HepG2 (cell line): ENCODE data around the gene ZFYVE28. TPM values are rescaled to one million over a fixed set of nuclear protein-coding genes. Genes with fewer than 3 reads are reported as not detected.

Source experiments
- CBX5 ChIP-seq: sonication (generic); formaldehyde crosslinking; IDR thresholded peaks from 2 replicates; pipeline ENCODE4 v1.4.0; 2020; ENCODE audit warnings: missing genetic modification reagents, borderline replicate concordance
- GATA4 ChIP-seq: sonication (generic); IDR thresholded peaks from 2 replicates; pipeline ENCODE4 v1.6.1; 2016; ENCODE audit warnings: antibody characterized with exemption, low read depth, borderline replicate concordance
- GATAD2A ChIP-seq: IDR thresholded peaks from 2 replicates; pipeline ENCODE4 v1.6.1; 2016
- HNRNPL ChIP-seq: fragments of 200-400 bp; formaldehyde crosslinking; IDR thresholded peaks from 2 replicates; pipeline ENCODE4 v1.6.1; 2017; ENCODE audit warnings: mild to moderate bottlenecking, low read depth, low read length
- MAFK ChIP-seq, 2 experiments: IDR thresholded peaks in 1 of 2; conservative IDR thresholded peaks in 1 of 2; 2 replicates each; pipeline ENCODE4 v1.6.1; 2011; ENCODE audit warnings: improper control_type of control experiment in 2 of 2, low read length in 2 of 2
- NFE2 ChIP-seq: sonication (generic); formaldehyde crosslinking; IDR thresholded peaks from 2 replicates; pipeline ENCODE4 v1.4.0; 2020; ENCODE audit warnings: missing genetic modification reagents
- RXRA ChIP-seq: sonication (generic); formaldehyde crosslinking; IDR thresholded peaks from 2 replicates; pipeline ENCODE4 v1.5.1; 2020; ENCODE audit warnings: missing genetic modification reagents
- ZNF17 ChIP-seq: sonication (generic); formaldehyde crosslinking; IDR thresholded peaks from 2 replicates; pipeline ENCODE4 v1.5.0; 2020; ENCODE audit warnings: mild to moderate bottlenecking, missing genetic modification reagents
- ZNF75D ChIP-seq: sonication (generic); formaldehyde crosslinking; IDR thresholded peaks from 2 replicates; pipeline ENCODE4 v1.8.1; 2023; ENCODE audit warnings: missing genetic modification reagents, mild to moderate bottlenecking, borderline replicate concordance
- polyA plus RNA-seq, 8 experiments: library from polyadenylated mRNA; depleted of rRNA in 3 of 8; stranded (reverse) in 7 of 8; unstranded in 1 of 8; fragments of >200 nt; fragmentation: Illumina TruSeq in 4 of 8; extraction: Trizol in 4 of 8; gene quantifications; 2 replicates each; pipeline versions ENCODE4 v1.2.1 to v1.2.3, GENCODE V29; 2011 to 2016; ENCODE audit warnings: low read depth in 4 of 8, missing spikeins in 1 of 8, mixed read lengths in 1 of 8; ENCODE audit not compliant: insufficient read depth in 1 of 8
- total RNA-seq, 5 experiments: library from RNA; depleted of rRNA; stranded (reverse); fragments of >200 nt; fragmentation: Illumina TruSeq; extraction: Trizol; gene quantifications; 2 replicates each; pipeline ENCODE4 v1.2.3, GENCODE V29; 2016; ENCODE audit warnings: low read depth in 1 of 5
- TF ChIP-seq, protein P1 (sequence below): sonication (generic); formaldehyde crosslinking; IDR thresholded peaks from 2 replicates; pipeline ENCODE4 v1.9.0; 2022; ENCODE audit warnings: missing genetic modification reagents, mild to moderate bottlenecking, borderline replicate concordance
- TF ChIP-seq, protein P2 (sequence below): sonication (generic); IDR thresholded peaks from 2 replicates; pipeline ENCODE4 v1.6.1; 2016; ENCODE audit warnings: low read depth, borderline replicate concordance
- TF ChIP-seq, protein P3 (sequence below): sonication (generic); formaldehyde crosslinking; IDR thresholded peaks from 2 replicates; pipeline ENCODE4 v1.4.0; 2020; ENCODE audit warnings: missing genetic modification reagents
- TF ChIP-seq, protein P4 (sequence below): sonication (generic); formaldehyde crosslinking; IDR thresholded peaks from 2 replicates; pipeline ENCODE4 v1.5.1; 2020; ENCODE audit warnings: mild to moderate bottlenecking, missing genetic modification reagents, moderate library complexity
- TF ChIP-seq, protein P5 (sequence below): sonication (generic); formaldehyde crosslinking; IDR thresholded peaks from 2 replicates; pipeline ENCODE4 v1.9.0; 2022; ENCODE audit warnings: low read depth, missing genetic modification reagents
- TF ChIP-seq, protein P6 (sequence below): sonication (generic); formaldehyde crosslinking; IDR thresholded peaks from 2 replicates; pipeline ENCODE4 v1.5.0; 2020; ENCODE audit warnings: mild to moderate bottlenecking, missing genetic modification reagents, moderate library complexity

ZFYVE28 gene
- total and polyA plus RNA-seq, 2 of the 13 experiments (the other 11 are each of a cell fraction or from before 2014, with no cell fraction given) = 0.12 to 0.22 TPM

DNA sequence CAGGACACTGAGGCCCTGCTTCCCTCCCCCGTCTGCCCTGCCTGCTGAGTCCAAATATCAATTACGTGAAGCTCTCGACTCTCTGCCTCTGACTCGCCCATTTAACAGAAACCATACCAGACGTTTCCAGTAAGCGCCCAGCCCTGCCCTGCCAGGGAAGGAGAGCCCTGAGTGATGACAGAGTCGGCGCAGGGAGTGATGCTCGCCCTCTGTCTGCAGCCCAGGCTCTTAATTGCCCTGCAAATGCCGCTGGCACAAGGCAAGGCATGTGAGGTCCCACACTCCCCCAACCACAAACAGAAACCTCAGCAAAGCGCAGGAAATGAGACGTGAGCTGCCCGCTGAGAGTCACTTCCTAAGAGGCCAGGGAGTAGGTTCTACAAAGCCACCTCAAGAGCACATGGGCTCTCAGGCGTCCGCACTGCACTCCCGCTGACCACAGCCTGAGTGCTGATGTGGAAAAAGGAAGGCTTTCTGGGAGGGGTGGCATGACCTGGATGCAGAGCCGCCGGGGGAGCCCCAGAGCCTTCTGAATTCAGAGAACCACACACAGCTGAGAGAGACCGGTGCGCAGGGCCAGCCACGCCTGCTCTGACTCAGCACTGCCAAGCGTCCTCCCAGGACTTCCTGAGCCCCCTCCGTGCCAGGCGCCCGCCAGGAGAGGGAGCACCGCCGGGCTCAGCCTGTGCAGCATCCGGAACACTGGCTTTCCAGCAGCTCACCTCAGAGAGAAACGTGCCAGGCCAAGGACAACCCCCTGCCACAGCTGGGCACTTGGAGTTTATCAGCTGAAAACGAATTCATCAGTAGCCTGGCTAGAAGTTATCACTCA is 5.3 kb downstream of the ZFYVE28 start (continued):
- TF ChIP-seq, protein P1, sequence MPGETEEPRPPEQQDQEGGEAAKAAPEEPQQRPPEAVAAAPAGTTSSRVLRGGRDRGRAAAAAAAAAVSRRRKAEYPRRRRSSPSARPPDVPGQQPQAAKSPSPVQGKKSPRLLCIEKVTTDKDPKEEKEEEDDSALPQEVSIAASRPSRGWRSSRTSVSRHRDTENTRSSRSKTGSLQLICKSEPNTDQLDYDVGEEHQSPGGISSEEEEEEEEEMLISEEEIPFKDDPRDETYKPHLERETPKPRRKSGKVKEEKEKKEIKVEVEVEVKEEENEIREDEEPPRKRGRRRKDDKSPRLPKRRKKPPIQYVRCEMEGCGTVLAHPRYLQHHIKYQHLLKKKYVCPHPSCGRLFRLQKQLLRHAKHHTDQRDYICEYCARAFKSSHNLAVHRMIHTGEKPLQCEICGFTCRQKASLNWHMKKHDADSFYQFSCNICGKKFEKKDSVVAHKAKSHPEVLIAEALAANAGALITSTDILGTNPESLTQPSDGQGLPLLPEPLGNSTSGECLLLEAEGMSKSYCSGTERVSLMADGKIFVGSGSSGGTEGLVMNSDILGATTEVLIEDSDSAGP (CRISPR knock-in tag) = peak; percentile 37; the same call in 1 of the 2 replicates
- TF ChIP-seq CBX5 (no peak), ZNF17 (CRISPR knock-in tag) (no peak), MAFK (conservative IDR thresholded peaks at IDR 0.05 in 1 of 2, IDR thresholded peaks at IDR 0.05 in 1 of 2; ENCODE audit: low read length in 2 of 2) (0 out of 4 replicates have a peak, but pooled peaks of 1 of the 2 experiments have one; percentile 46), HNRNPL (peak; percentile 95), RXRA (CRISPR knock-in tag) (0 out of 2 replicates have a peak, but pooled peaks have one; percentile 17), GATAD2A (CRISPR knock-in tag) (0 out of 2 replicates have a peak, but pooled peaks have one; percentile 47), ZNF75D (CRISPR knock-in tag) (no peak), NFE2 (CRISPR knock-in tag) (peak; percentile 47; the same call in 1 of the 2 replicates), GATA4 (no peak)
- TF ChIP-seq, protein P2, sequence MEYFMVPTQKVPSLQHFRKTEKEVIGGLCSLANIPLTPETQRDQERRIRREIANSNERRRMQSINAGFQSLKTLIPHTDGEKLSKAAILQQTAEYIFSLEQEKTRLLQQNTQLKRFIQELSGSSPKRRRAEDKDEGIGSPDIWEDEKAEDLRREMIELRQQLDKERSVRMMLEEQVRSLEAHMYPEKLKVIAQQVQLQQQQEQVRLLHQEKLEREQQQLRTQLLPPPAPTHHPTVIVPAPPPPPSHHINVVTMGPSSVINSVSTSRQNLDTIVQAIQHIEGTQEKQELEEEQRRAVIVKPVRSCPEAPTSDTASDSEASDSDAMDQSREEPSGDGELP = peak; percentile 71; the same call in 1 of the 2 replicates
- TF ChIP-seq, protein P3, sequence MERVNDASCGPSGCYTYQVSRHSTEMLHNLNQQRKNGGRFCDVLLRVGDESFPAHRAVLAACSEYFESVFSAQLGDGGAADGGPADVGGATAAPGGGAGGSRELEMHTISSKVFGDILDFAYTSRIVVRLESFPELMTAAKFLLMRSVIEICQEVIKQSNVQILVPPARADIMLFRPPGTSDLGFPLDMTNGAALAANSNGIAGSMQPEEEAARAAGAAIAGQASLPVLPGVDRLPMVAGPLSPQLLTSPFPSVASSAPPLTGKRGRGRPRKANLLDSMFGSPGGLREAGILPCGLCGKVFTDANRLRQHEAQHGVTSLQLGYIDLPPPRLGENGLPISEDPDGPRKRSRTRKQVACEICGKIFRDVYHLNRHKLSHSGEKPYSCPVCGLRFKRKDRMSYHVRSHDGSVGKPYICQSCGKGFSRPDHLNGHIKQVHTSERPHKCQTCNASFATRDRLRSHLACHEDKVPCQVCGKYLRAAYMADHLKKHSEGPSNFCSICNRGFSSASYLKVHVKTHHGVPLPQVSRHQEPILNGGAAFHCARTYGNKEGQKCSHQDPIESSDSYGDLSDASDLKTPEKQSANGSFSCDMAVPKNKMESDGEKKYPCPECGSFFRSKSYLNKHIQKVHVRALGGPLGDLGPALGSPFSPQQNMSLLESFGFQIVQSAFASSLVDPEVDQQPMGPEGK (CRISPR knock-in tag) = peak; percentile 78
- TF ChIP-seq, protein P4, sequence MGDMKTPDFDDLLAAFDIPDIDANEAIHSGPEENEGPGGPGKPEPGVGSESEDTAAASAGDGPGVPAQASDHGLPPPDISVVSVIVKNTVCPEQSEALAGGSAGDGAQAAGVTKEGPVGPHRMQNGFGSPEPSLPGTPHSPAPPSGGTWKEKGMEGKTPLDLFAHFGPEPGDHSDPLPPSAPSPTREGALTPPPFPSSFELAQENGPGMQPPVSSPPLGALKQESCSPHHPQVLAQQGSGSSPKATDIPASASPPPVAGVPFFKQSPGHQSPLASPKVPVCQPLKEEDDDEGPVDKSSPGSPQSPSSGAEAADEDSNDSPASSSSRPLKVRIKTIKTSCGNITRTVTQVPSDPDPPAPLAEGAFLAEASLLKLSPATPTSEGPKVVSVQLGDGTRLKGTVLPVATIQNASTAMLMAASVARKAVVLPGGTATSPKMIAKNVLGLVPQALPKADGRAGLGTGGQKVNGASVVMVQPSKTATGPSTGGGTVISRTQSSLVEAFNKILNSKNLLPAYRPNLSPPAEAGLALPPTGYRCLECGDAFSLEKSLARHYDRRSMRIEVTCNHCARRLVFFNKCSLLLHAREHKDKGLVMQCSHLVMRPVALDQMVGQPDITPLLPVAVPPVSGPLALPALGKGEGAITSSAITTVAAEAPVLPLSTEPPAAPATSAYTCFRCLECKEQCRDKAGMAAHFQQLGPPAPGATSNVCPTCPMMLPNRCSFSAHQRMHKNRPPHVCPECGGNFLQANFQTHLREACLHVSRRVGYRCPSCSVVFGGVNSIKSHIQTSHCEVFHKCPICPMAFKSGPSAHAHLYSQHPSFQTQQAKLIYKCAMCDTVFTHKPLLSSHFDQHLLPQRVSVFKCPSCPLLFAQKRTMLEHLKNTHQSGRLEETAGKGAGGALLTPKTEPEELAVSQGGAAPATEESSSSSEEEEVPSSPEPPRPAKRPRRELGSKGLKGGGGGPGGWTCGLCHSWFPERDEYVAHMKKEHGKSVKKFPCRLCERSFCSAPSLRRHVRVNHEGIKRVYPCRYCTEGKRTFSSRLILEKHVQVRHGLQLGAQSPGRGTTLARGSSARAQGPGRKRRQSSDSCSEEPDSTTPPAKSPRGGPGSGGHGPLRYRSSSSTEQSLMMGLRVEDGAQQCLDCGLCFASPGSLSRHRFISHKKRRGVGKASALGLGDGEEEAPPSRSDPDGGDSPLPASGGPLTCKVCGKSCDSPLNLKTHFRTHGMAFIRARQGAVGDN (CRISPR knock-in tag) = peak; percentile 62
- TF ChIP-seq, protein P5, sequence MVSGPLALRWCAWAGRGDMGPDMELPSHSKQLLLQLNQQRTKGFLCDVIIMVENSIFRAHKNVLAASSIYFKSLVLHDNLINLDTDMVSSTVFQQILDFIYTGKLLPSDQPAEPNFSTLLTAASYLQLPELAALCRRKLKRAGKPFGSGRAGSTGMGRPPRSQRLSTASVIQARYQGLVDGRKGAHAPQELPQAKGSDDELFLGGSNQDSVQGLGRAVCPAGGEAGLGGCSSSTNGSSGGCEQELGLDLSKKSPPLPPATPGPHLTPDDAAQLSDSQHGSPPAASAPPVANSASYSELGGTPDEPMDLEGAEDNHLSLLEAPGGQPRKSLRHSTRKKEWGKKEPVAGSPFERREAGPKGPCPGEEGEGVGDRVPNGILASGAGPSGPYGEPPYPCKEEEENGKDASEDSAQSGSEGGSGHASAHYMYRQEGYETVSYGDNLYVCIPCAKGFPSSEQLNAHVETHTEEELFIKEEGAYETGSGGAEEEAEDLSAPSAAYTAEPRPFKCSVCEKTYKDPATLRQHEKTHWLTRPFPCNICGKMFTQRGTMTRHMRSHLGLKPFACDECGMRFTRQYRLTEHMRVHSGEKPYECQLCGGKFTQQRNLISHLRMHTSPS = peak; percentile 92
- TF ChIP-seq, protein P6, sequence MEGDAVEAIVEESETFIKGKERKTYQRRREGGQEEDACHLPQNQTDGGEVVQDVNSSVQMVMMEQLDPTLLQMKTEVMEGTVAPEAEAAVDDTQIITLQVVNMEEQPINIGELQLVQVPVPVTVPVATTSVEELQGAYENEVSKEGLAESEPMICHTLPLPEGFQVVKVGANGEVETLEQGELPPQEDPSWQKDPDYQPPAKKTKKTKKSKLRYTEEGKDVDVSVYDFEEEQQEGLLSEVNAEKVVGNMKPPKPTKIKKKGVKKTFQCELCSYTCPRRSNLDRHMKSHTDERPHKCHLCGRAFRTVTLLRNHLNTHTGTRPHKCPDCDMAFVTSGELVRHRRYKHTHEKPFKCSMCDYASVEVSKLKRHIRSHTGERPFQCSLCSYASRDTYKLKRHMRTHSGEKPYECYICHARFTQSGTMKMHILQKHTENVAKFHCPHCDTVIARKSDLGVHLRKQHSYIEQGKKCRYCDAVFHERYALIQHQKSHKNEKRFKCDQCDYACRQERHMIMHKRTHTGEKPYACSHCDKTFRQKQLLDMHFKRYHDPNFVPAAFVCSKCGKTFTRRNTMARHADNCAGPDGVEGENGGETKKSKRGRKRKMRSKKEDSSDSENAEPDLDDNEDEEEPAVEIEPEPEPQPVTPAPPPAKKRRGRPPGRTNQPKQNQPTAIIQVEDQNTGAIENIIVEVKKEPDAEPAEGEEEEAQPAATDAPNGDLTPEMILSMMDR (CRISPR knock-in tag) = peak; percentile 74
